GM12878 (cell line): ENCODE measurements around the gene TBC1D1. TPM values are rescaled to one million over a fixed set of nuclear protein-coding genes. Genes with fewer than 3 reads are reported as not detected.

Experiments used
- ATAC-seq: fragments of 200-7000 bp; cut with Tn5 transposase; 3 replicates; pipeline ENCODE4 v1.9.1; 2020; ENCODE audit warnings: mild to moderate bottlenecking, moderate library complexity
- BruUV-seq: library from RNA; stranded (reverse); fragments of 400-500 nt; replicated peaks from 2 replicates; lab custom pipeline; 2021; lab: Mats Ljungman, UMichigan
- CTCF ChIA-PET: fragments of 300-600 bp; sonication (Branson Sonifier 250); formaldehyde crosslinking; extraction: SDS; loops from one replicate; lab custom pipeline; 2021; ENCODE audit warnings: inconsistent platforms; lab: Yijun Ruan, JAX
- POLR2A ChIA-PET: fragments of 350-600 bp; formaldehyde crosslinking; extraction: SDS; loops from one replicate; lab custom pipeline; 2021; ENCODE audit warnings: inconsistent platforms; lab: Charles Lee
- RAD21 ChIA-PET: fragments of 300-600 bp; sonication (Branson Sonifier 250); formaldehyde crosslinking; loops from one replicate; lab custom pipeline; 2023; ENCODE audit warnings: antibody characterized with exemption; ENCODE audit not compliant: unreplicated experiment; lab: Charles Lee
- SMC1A ChIA-PET: fragments of 300-600 bp; sonication (Branson Sonifier 250); formaldehyde crosslinking; loops from one replicate; lab custom pipeline; 2023; ENCODE audit not compliant: unreplicated experiment, uncharacterized antibody; lab: Charles Lee
- DNase-seq: peaks from one replicate; pipeline ENCODE4 v3.0.0-alpha.2; 2011; ENCODE audit warnings: low read depth, low spot score
- FAIRE-seq: peaks from 3 replicates; lab custom pipeline; 2011; peaks lifted over from hg19 to GRCh38; lab: Jason Lieb, UNC
- H2AFZ ChIP-seq: 2 replicates; pipeline ENCODE4 v1.6.0; 2011; ENCODE audit warnings: low read depth, low read length, control low read depth; ENCODE audit not compliant: control insufficient read depth
- H3K27ac ChIP-seq: 2 replicates; pipeline ENCODE4 v1.5.1; 2011; ENCODE audit warnings: control low read depth; ENCODE audit not compliant: control insufficient read depth, insufficient read depth
- H3K27me3 ChIP-seq, 2 experiments: replicated peaks in 1 of 2; 2 replicates each; pipeline versions ENCODE4 v1.6.0 to v1.6.1; 2011; ENCODE audit warnings: low read length in 1 of 2; ENCODE audit not compliant: control insufficient read depth in 2 of 2, insufficient read depth in 2 of 2
- H3K36me3 ChIP-seq, 2 experiments: 2 replicates each; pipeline ENCODE4 v1.5.1; 2011; ENCODE audit warnings: low read length in 1 of 2; ENCODE audit not compliant: control insufficient read depth in 2 of 2, insufficient read depth in 2 of 2
- H3K4me1 ChIP-seq: 2 replicates; pipeline ENCODE4 v1.6.1; 2011; ENCODE audit warnings: mild to moderate bottlenecking, low read length, moderate library complexity, mixed read lengths; ENCODE audit not compliant: control insufficient read depth, insufficient read depth
- H3K4me2 ChIP-seq: 2 replicates; pipeline ENCODE4 v1.6.0; 2011; ENCODE audit warnings: control low read depth; ENCODE audit not compliant: control insufficient read depth, insufficient read depth
- H3K4me3 ChIP-seq: fragments of 200-600 bp; sonication (generic); 2 replicates; pipeline ENCODE4 v1.5.1; 2016
- H3K79me2 ChIP-seq: 2 replicates; pipeline ENCODE4 v1.6.0; 2011; ENCODE audit warnings: low read length; ENCODE audit not compliant: control insufficient read depth, insufficient read depth
- H3K9ac ChIP-seq: 2 replicates; pipeline ENCODE4 v1.8.0; 2011; ENCODE audit warnings: low read length, control low read depth, mixed read lengths; ENCODE audit not compliant: control insufficient read depth, insufficient read depth
- H3K9me3 ChIP-seq: replicated peaks from 3 replicates; pipeline ENCODE4 v1.5.1; 2011; ENCODE audit warnings: mild to moderate bottlenecking, low read length; ENCODE audit not compliant: control insufficient read depth, insufficient read depth
- H4K20me1 ChIP-seq: 2 replicates; pipeline ENCODE4 v1.6.0; 2011; ENCODE audit not compliant: control insufficient read depth, insufficient read depth
- EGR1 ChIP-seq, 2 experiments: IDR thresholded peaks; 1 replicate in 1 of 2; 2 replicates in 1 of 2; pipeline ENCODE4 v1.6.1; 2011 to 2012; ENCODE audit warnings: low read depth in 2 of 2, low read length in 2 of 2, borderline replicate concordance in 1 of 2, mild to moderate bottlenecking in 1 of 2, moderate library complexity in 1 of 2
- ELK1 ChIP-seq: IDR thresholded peaks from 2 replicates; pipeline ENCODE4 v1.6.1; 2012; ENCODE audit warnings: low read depth, low read length, improper control_type of control experiment
- FOXM1 ChIP-seq: IDR thresholded peaks from 2 replicates; pipeline ENCODE4 v1.6.1; 2012; ENCODE audit warnings: low read depth, mild to moderate bottlenecking, inconsistent platforms, low read length, moderate library complexity
- MEF2A ChIP-seq: IDR thresholded peaks from 2 replicates; pipeline ENCODE4 v1.6.1; 2011; ENCODE audit warnings: low read depth, mild to moderate bottlenecking, low read length, moderate library complexity; ENCODE audit not compliant: insufficient read depth
- NKRF ChIP-seq: fragments of 450-650 bp; conservative IDR thresholded peaks from 2 replicates; pipeline ENCODE4 v1.6.1; 2017; ENCODE audit warnings: mild to moderate bottlenecking, moderate library complexity
- NR2C2 ChIP-seq: IDR thresholded peaks from 2 replicates; pipeline ENCODE4 v1.6.1; 2011; ENCODE audit warnings: borderline replicate concordance, low read depth; ENCODE audit not compliant: control insufficient read depth, insufficient read length
- PML ChIP-seq: IDR thresholded peaks from 2 replicates; pipeline ENCODE4 v1.6.1; 2012; ENCODE audit warnings: low read length, inconsistent platforms
- POLR2A ChIP-seq: IDR thresholded peaks from 2 replicates; pipeline ENCODE4 v1.6.1; 2011; ENCODE audit warnings: low read depth, mild to moderate bottlenecking, low read length
- STAT3 ChIP-seq: IDR thresholded peaks from 2 replicates; pipeline ENCODE4 v1.6.1; 2011; ENCODE audit warnings: low read depth, low read length, improper control_type of control experiment
- TCF7 ChIP-seq: IDR thresholded peaks from 2 replicates; pipeline ENCODE4 v1.6.1; 2014; ENCODE audit warnings: antibody characterized with exemption, borderline replicate concordance
- WGBS: methylation state at CpG from one replicate; pipeline ENCODE4 v1.1.6; 2016; ENCODE audit warnings: low lambda C conversion rate; ENCODE audit not compliant: insufficient replicate concordance, insufficient coverage; ENCODE audit errors: missing lambda C conversion rate; 5-methylcytosine and 5-hydroxymethylcytosine counted together
- in situ Hi-C: fragments of 300-500 bp; cut with MboI; formaldehyde crosslinking; loops from 9 replicates; pipeline ENCODE4 v1.14.3; 2018; ENCODE audit warnings: mixed read lengths
- intact Hi-C: fragments of 100-400 bp; cut with micrococcal nuclease; formaldehyde crosslinking; loops from one replicate; pipeline ENCODE4 v1.14.2; 2022; ENCODE audit not compliant: unreplicated experiment
- polyA plus RNA-seq, 11 experiments: library from polyadenylated mRNA; depleted of rRNA in 4 of 11; unstranded in 6 of 11; stranded (reverse) in 5 of 11; fragments of >200 nt; fragmentation: Nextera tagmentation in 4 of 11; fragmentation: Illumina TruSeq in 1 of 11; extraction: Ambion mirVana in 4 of 11; extraction: Trizol in 1 of 11; gene quantifications; 1 replicate in 1 of 11; 2 replicates in 10 of 11; pipeline versions ENCODE4 v1.2.1 to v1.2.3, GENCODE V29; 2011 to 2016; ENCODE audit warnings: inconsistent platforms in 2 of 11, missing spikeins in 2 of 11, low read depth in 1 of 11
- total RNA-seq, 4 experiments: library from RNA; depleted of rRNA in 3 of 4; stranded (reverse); fragments of >200 nt in 3 of 4; fragmentation: Illumina TruSeq in 1 of 4; extraction: Trizol in 1 of 4; gene quantifications; 2 replicates each; pipeline versions ENCODE4 v1.2.1 to v1.2.3, GENCODE V29; 2013 to 2021

The TBC1D1 gene
- total and polyA plus RNA-seq, 10 of the 15 experiments (the other 5 are each of a cell fraction or from before 2014, with no cell fraction given): 5.3 to 102 (median 57.8) TPM

- TF ChIP-seq EGR1 (IDR thresholded peaks at IDR 0.05; ENCODE audit: borderline replicate concordance in 1 of 2, low read depth in 2 of 2, low read length in 2 of 2) (no peak), MEF2A (no peak), NKRF (no peak), ELK1 (no peak), FOXM1 (no peak), TCF7 (no peak), POLR2A (no peak)
These were observed 244.3 kb downstream of the TBC1D1 start (continued) for GRCh38 chr4:38135201-38135600.

GRCh38 chr4:38136604-38137003, 245.7 kb downstream of the TBC1D1 start:
- no peak overlapping the region for H3K27ac ChIP-seq
- DNase-seq (no peak), ATAC-seq (no peak), FAIRE-seq (no peak)
- H3K4me1 ChIP-seq: peaks cover 36% of the 10 kb centered on the region
- TF ChIP-seq PML (no peak), NR2C2 (no peak), STAT3 (no peak)
- SMC1A ChIA-PET: interaction anchor here (0.6 to 6.4 kb wide), 4 partner anchors 8 to 1574 kb away, joined by 3 to 67 read pairs (median 3); no protein-coding TSS in a partner anchor
- BruUV-seq: no TSS peak
- H3K36me3 ChIP-seq: peaks cover 4 to 13% of the 10 kb centered on the region in 2 experiments
- H3K9ac ChIP-seq: no peak overlapping the region
- H3K79me2 ChIP-seq: no peaks in the 10 kb centered on the region
- no peak overlapping the region for H3K4me3 ChIP-seq
- no peaks in the 10 kb centered on the region for H3K9me3 ChIP-seq
- no peaks in the 10 kb centered on the region for H3K27me3 ChIP-seq
- CTCF ChIA-PET: interaction anchor here (1.1 to 6.0 kb wide), 3 partner anchors 43 to 67 kb away, joined by 3 to 43 read pairs (median 3); no protein-coding TSS in a partner anchor
- RAD21 ChIA-PET: no interaction called here
- no peak overlapping the region for H2AFZ ChIP-seq
- H3K4me2 ChIP-seq: no peak overlapping the region
- intact Hi-C loops: no loop called here
- POLR2A ChIA-PET: no interaction called here
- in situ Hi-C loops: loop anchor here (25.0 kb wide), 1 partner anchor 1476 kb away; no protein-coding TSS in a partner anchor
- H4K20me1 ChIP-seq: no peaks in the 10 kb centered on the region
- 98% methylated on average over 10 of the region's 10 CpGs for WGBS
